Natural killer cell (primary cell): Measurements from ENCODE around the gene DCDC1. TPM values are rescaled to one million over a fixed set of nuclear protein-coding genes. Genes with fewer than 3 reads are reported as not detected.

ENCODE experiments used
- ATAC-seq, 3 donors: fragments of 150-1000 bp in 2 of 3; fragments of 200-7000 bp in 1 of 3; cut with Tn5 transposase; 1 replicate in 1 of 3; 2 replicates in 2 of 3; pipeline ENCODE4 v1.10.0; 2021; ENCODE audit warnings: mild to moderate bottlenecking in 2 of 3, moderate library complexity in 2 of 3
- DNase-seq, 2 donors: peaks; one replicate each; pipeline versions ENCODE4 v3.0.0 to v3.0.0-alpha.2; 2013 to 2021; ENCODE audit warnings: mixed read lengths in 1 of 2
- H3K27ac ChIP-seq: one replicate; pipeline ENCODE4 v1.5.1; 2013; ENCODE audit warnings: mild to moderate bottlenecking, low read length
- H3K27me3 ChIP-seq: one replicate; pipeline ENCODE4 v1.6.1; 2013; ENCODE audit warnings: low read length; ENCODE audit not compliant: control insufficient read depth, insufficient read depth
- H3K36me3 ChIP-seq: one replicate; pipeline ENCODE4 v1.6.1; 2013; ENCODE audit warnings: low read length; ENCODE audit not compliant: control insufficient read depth, insufficient read depth
- H3K4me1 ChIP-seq: one replicate; pipeline ENCODE4 v1.6.1; 2013; ENCODE audit warnings: low read length; ENCODE audit not compliant: control insufficient read depth, insufficient read depth
- H3K4me3 ChIP-seq: one replicate; pipeline ENCODE4 v1.5.1; 2013; ENCODE audit warnings: low read length
- H3K9me3 ChIP-seq: one replicate; pipeline ENCODE4 v1.6.1; 2013; ENCODE audit warnings: low read length; ENCODE audit not compliant: control insufficient read depth, insufficient read depth
- H3K27ac Mint-ChIP-seq, 2 donors: one replicate each; pipeline ENCODE4 v1.8.0; 2022; ENCODE audit warnings: mild to moderate bottlenecking in 2 of 2, mixed read lengths in 2 of 2, moderate library complexity in 1 of 2
- H3K27me3 Mint-ChIP-seq, 2 donors: one replicate each; pipeline ENCODE4 v1.8.0; 2022; ENCODE audit warnings: low read depth in 2 of 2, mixed read lengths in 2 of 2
- H3K36me3 Mint-ChIP-seq: one replicate; pipeline ENCODE4 v1.8.0; 2022; ENCODE audit warnings: mixed read lengths
- H3K4me1 Mint-ChIP-seq, 2 donors: one replicate each; pipeline ENCODE4 v1.8.0; 2022; ENCODE audit warnings: mixed read lengths in 2 of 2
- H3K4me3 Mint-ChIP-seq: one replicate; pipeline ENCODE4 v1.8.0; 2022; ENCODE audit warnings: mild to moderate bottlenecking, moderate library complexity, mixed read lengths
- H3K9me3 Mint-ChIP-seq, 2 donors: one replicate each; pipeline ENCODE4 v1.8.0; 2022; ENCODE audit warnings: mixed read lengths in 2 of 2
- WGBS: methylation state at CpG from one replicate; pipeline ENCODE4 v1.1.7; 2013; ENCODE audit warnings: missing lambda C conversion rate; ENCODE audit not compliant: insufficient coverage; 5-methylcytosine and 5-hydroxymethylcytosine counted together
- intact Hi-C: fragments of 100-400 bp; cut with micrococcal nuclease; formaldehyde crosslinking; loops from one replicate; pipeline ENCODE4 v1.14.2; 2022
- total RNA-seq, 4 donors: library from RNA; stranded (reverse); fragments of 120-200 nt in 1 of 4; gene quantifications; one replicate each; pipeline versions ENCODE4 v1.2.3 to v1.2.4, GENCODE V29; 2013 to 2022
- TF ChIP-seq, protein P1 (sequence below): fragments of 200-600 bp; IDR thresholded peaks from one replicate; pipeline ENCODE4 v1.8.0; 2022; ENCODE audit warnings: antibody characterized with exemption

The DCDC1 gene
- total RNA-seq, 3 donors from 2014 or later (not counting 1 experiment from before 2014, with no cell fraction given): not detected

DNA sequence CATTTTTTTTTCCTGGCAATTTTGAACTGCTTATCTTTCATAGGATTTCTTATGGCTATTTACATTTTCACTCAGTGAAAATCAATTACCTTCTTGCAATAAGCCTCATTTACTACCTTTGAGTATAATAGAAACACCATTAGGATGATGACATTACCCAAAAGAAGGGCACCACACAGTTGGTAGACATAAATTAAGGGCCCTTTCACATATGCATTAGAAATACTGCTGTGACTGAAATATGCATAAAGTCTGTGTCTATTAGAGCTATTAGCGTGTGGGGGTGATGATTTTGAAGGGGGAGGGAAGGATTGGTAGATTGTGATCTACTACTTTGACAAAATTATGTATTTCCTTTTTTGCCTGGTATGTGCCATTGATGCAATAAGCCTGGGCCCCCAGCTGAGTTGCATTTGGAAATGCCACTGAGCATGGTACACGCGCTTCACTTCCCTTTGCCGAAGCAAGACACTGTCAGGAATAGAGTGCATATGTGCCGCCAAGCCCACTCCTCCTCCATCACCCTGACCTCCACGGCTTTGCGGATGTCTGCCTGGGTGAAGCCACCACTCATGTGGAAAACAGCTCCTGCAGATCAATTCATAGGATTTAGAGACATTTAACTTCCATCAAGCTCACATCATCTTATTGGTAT, 339.3 kb downstream of the DCDC1 start:
- intact Hi-C loops: no loop called here
- Mint-ChIP-seq H3K4me3 (no peak overlapping the region), H3K27me3 (no peaks in the 10 kb centered on the region), H3K27ac (no peak overlapping the region), H3K4me1 (no peaks in the 10 kb centered on the region), H3K9me3 (peaks cover 0 to 3% of the 10 kb centered on the region in 2 donors), H3K36me3 (no peaks in the 10 kb centered on the region)
- DNase-seq (no peak), ATAC-seq (no peak)
- Histone ChIP-seq H3K9me3 (no peaks in the 10 kb centered on the region), H3K36me3 (no peaks in the 10 kb centered on the region), H3K27ac (no peak overlapping the region), H3K27me3 (no peaks in the 10 kb centered on the region), H3K4me1 (no peaks in the 10 kb centered on the region), H3K4me3 (no peak overlapping the region)
- TF ChIP-seq, protein P1, sequence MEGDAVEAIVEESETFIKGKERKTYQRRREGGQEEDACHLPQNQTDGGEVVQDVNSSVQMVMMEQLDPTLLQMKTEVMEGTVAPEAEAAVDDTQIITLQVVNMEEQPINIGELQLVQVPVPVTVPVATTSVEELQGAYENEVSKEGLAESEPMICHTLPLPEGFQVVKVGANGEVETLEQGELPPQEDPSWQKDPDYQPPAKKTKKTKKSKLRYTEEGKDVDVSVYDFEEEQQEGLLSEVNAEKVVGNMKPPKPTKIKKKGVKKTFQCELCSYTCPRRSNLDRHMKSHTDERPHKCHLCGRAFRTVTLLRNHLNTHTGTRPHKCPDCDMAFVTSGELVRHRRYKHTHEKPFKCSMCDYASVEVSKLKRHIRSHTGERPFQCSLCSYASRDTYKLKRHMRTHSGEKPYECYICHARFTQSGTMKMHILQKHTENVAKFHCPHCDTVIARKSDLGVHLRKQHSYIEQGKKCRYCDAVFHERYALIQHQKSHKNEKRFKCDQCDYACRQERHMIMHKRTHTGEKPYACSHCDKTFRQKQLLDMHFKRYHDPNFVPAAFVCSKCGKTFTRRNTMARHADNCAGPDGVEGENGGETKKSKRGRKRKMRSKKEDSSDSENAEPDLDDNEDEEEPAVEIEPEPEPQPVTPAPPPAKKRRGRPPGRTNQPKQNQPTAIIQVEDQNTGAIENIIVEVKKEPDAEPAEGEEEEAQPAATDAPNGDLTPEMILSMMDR: no peak
- 92% methylated on average over 7 of the region's 7 CpGs for WGBS

DNA sequence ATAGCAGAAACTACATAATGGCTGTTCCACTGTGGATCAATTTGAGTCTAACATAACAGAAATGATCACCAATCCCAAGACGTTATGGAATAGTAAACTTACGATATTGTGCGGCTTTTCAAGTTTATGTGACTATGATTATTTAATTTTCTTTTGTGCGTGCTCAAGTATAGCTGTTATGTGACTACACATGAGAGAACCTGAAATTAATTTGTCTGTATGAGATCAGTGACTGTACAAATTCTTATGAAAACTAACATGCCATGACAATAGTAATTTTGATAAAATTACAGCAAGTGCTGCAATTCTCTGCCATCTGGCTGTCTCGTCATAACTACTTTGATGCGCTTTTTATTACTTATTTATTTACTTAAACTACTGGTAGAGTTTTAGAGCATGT, 343.2 kb downstream of the DCDC1 start:
- Histone ChIP-seq H3K27me3 (no peaks in the 10 kb centered on the region), H3K4me3 (no peak overlapping the region), H3K27ac (no peak overlapping the region), H3K9me3 (no peaks in the 10 kb centered on the region), H3K36me3 (no peaks in the 10 kb centered on the region), H3K4me1 (no peaks in the 10 kb centered on the region)
- WGBS: 94% methylated on average over 4 of the region's 6 CpGs
- DNase-seq (no peak), ATAC-seq (no peak)
- H3K9me3 Mint-ChIP-seq: peaks cover 0 to 5% of the 10 kb centered on the region in 2 donors
- H3K27ac Mint-ChIP-seq: no peak overlapping the region
- H3K27me3 Mint-ChIP-seq: no peaks in the 10 kb centered on the region
- H3K36me3 Mint-ChIP-seq: no peaks in the 10 kb centered on the region
- H3K4me3 Mint-ChIP-seq: no peak overlapping the region
- intact Hi-C loops: no loop called here
- no peaks in the 10 kb centered on the region for H3K4me1 Mint-ChIP-seq
- TF ChIP-seq, protein P1: no peak

DNA sequence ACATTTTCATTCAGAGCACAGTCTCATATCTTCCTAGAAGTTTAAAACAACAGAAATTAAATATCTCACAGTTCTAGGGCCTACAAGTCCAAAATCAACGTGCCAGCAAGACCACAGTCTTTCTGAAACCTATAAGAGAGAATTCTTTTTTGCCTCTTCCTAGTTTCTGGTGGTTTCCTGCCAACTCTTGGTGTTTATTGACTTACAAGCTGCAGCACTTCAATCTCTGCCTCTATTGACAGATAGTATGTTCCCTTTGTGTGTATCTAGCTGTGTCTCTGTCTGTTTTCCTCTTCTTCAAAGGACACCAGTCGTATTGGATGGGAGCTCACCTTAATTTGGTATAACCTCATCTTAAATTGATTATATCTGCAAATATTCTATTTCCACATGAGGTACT, 347.5 kb downstream of the DCDC1 start:
- H3K9me3 Mint-ChIP-seq: peaks cover 2 to 3% of the 10 kb centered on the region in 2 donors
- WGBS: 69% methylated on average over 1 of the region's 2 CpGs
- TF ChIP-seq, protein P1: no peak
- H3K4me3 Mint-ChIP-seq: no peak overlapping the region
- no peaks in the 10 kb centered on the region for H3K36me3 ChIP-seq
- H3K27ac Mint-ChIP-seq: no peak overlapping the region
- DNase-seq: no peak
- H3K4me1 Mint-ChIP-seq: no peaks in the 10 kb centered on the region
- H3K4me1 ChIP-seq: no peaks in the 10 kb centered on the region
- H3K27me3 ChIP-seq: no peaks in the 10 kb centered on the region
- H3K9me3 ChIP-seq: no peaks in the 10 kb centered on the region
- intact Hi-C loops: no loop called here
- no peak overlapping the region for H3K4me3 ChIP-seq
- H3K36me3 Mint-ChIP-seq: no peaks in the 10 kb centered on the region
- ATAC-seq: no peak
- no peak overlapping the region for H3K27ac ChIP-seq
- no peaks in the 10 kb centered on the region for H3K27me3 Mint-ChIP-seq

DNA sequence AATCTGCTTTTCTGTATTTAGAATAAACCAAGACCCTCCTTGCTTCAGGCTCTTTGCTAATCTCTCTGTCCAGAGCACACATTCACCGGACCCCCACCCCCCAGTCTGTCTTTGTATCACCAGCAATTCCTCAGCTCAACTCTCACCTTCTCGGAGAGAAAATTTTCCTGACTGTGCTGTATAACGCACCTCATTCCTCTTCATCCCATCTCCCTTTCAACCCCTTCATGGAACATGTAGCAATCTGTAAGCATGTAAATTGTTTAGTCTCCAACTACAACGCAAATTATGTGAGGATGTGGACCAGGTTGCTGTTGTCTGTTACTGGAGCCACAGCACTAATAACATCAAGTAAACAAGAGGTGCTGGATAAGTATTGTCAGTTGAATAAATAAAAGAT, 349.8 kb downstream of the DCDC1 start:
- no peaks in the 10 kb centered on the region for H3K27me3 Mint-ChIP-seq
- no peaks in the 10 kb centered on the region for H3K4me1 Mint-ChIP-seq

More for the DNA sequence above, 349.8 kb downstream of the DCDC1 start:
- ATAC-seq (no peak), DNase-seq (no peak)
- Mint-ChIP-seq H3K36me3 (no peaks in the 10 kb centered on the region), H3K27ac (no peak overlapping the region), H3K9me3 (peaks cover 3 to 5% of the 10 kb centered on the region in 2 donors), H3K4me3 (no peak overlapping the region)
- intact Hi-C loops: no loop called here
- no peaks in the 10 kb centered on the region for H3K36me3 ChIP-seq
- 83% methylated on average over 4 of the region's 4 CpGs for WGBS
- H3K9me3 ChIP-seq: no peaks in the 10 kb centered on the region
- TF ChIP-seq, protein P1: no peak
- no peak overlapping the region for H3K4me3 ChIP-seq
- no peaks in the 10 kb centered on the region for H3K4me1 ChIP-seq
- no peaks in the 10 kb centered on the region for H3K27me3 ChIP-seq
- H3K27ac ChIP-seq: no peak overlapping the region
